GM12878 (cell line): ENCODE data around the gene DST.

Experiments used
- EGR1 ChIP-seq, 2 experiments: IDR thresholded peaks; 1 replicate in 1 of 2; 2 replicates in 1 of 2; pipeline ENCODE4 v1.6.1; 2011 to 2012; ENCODE audit warnings: low read depth in 2 of 2, low read length in 2 of 2, borderline replicate concordance in 1 of 2, mild to moderate bottlenecking in 1 of 2, moderate library complexity in 1 of 2
- NRF1 ChIP-seq: conservative IDR thresholded peaks from 2 replicates; pipeline ENCODE4 v1.6.1; 2011; ENCODE audit warnings: mild to moderate bottlenecking, low read depth, low read length, improper control_type of control experiment
- POLR2AphosphoS5 ChIP-seq: IDR thresholded peaks from 2 replicates; pipeline ENCODE4 v1.6.1; 2011; ENCODE audit warnings: mild to moderate bottlenecking, low read length, inconsistent platforms
- RFX5 ChIP-seq: IDR thresholded peaks from 2 replicates; pipeline ENCODE4 v1.6.1; 2011; ENCODE audit warnings: low read depth, low read length, improper control_type of control experiment
- TF ChIP-seq, protein P1 (sequence below): IDR thresholded peaks from 2 replicates; pipeline ENCODE4 v1.6.1; 2012; ENCODE audit warnings: mild to moderate bottlenecking, low read depth, low read length
- TF ChIP-seq, protein P2 (sequence below), 3 experiments: IDR thresholded peaks in 2 of 3; conservative IDR thresholded peaks in 1 of 3; 2 replicates each; pipeline ENCODE4 v1.5.1; 2011; ENCODE audit warnings: low read depth in 3 of 3, low read length in 3 of 3, mild to moderate bottlenecking in 3 of 3, control low read depth in 2 of 3, moderate library complexity in 2 of 3, inconsistent platforms in 1 of 3, mixed read lengths in 1 of 3; ENCODE audit not compliant: control insufficient read depth in 2 of 3, insufficient read depth in 1 of 3; ENCODE audit errors: extremely low read depth in 1 of 3
- TF ChIP-seq, protein P3 (sequence below): IDR thresholded peaks from 2 replicates; pipeline ENCODE4 v1.6.1; 2012; ENCODE audit warnings: low read depth, low read length, improper control_type of control experiment
- TF ChIP-seq, protein P4 (sequence below): fragments of 450-650 bp; IDR thresholded peaks from 2 replicates; pipeline ENCODE4 v1.6.1; 2017; ENCODE audit warnings: borderline replicate concordance

DNA sequence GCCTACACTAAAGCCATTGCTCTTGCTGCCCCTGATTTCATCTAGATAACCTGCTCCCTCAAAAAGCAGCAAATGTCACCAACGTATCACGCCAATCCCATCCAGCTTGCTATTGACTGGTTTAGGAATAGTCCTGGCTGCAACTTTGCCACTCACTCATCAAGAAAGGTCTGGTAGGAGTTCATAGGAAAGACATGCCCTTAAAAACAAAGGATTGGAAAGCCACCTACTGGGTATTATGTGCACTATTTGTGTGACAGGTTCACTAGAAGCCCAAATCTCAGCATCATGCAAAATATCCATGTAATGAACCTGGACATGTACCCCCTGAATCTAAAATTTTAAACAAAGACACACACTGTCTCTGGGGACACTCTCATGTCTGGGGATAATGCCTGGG, 224.9 kb downstream of the DST start:
- TF ChIP-seq NRF1 (no peak), POLR2AphosphoS5 (no peak), RFX5 (no peak), EGR1 (IDR thresholded peaks at IDR 0.05; ENCODE audit: borderline replicate concordance in 1 of 2, low read depth in 2 of 2, low read length in 2 of 2) (no peak)
- TF ChIP-seq, protein P1, sequence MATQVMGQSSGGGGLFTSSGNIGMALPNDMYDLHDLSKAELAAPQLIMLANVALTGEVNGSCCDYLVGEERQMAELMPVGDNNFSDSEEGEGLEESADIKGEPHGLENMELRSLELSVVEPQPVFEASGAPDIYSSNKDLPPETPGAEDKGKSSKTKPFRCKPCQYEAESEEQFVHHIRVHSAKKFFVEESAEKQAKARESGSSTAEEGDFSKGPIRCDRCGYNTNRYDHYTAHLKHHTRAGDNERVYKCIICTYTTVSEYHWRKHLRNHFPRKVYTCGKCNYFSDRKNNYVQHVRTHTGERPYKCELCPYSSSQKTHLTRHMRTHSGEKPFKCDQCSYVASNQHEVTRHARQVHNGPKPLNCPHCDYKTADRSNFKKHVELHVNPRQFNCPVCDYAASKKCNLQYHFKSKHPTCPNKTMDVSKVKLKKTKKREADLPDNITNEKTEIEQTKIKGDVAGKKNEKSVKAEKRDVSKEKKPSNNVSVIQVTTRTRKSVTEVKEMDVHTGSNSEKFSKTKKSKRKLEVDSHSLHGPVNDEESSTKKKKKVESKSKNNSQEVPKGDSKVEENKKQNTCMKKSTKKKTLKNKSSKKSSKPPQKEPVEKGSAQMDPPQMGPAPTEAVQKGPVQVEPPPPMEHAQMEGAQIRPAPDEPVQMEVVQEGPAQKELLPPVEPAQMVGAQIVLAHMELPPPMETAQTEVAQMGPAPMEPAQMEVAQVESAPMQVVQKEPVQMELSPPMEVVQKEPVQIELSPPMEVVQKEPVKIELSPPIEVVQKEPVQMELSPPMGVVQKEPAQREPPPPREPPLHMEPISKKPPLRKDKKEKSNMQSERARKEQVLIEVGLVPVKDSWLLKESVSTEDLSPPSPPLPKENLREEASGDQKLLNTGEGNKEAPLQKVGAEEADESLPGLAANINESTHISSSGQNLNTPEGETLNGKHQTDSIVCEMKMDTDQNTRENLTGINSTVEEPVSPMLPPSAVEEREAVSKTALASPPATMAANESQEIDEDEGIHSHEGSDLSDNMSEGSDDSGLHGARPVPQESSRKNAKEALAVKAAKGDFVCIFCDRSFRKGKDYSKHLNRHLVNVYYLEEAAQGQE: no peak
- TF ChIP-seq, protein P2, sequence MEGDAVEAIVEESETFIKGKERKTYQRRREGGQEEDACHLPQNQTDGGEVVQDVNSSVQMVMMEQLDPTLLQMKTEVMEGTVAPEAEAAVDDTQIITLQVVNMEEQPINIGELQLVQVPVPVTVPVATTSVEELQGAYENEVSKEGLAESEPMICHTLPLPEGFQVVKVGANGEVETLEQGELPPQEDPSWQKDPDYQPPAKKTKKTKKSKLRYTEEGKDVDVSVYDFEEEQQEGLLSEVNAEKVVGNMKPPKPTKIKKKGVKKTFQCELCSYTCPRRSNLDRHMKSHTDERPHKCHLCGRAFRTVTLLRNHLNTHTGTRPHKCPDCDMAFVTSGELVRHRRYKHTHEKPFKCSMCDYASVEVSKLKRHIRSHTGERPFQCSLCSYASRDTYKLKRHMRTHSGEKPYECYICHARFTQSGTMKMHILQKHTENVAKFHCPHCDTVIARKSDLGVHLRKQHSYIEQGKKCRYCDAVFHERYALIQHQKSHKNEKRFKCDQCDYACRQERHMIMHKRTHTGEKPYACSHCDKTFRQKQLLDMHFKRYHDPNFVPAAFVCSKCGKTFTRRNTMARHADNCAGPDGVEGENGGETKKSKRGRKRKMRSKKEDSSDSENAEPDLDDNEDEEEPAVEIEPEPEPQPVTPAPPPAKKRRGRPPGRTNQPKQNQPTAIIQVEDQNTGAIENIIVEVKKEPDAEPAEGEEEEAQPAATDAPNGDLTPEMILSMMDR (IDR thresholded peaks at IDR 0.05 in 2 of 3, conservative IDR thresholded peaks at IDR 0.05 in 1 of 3; ENCODE audit: control insufficient read depth in 2 of 3, extremely low read depth in 1 of 3, insufficient read depth in 1 of 3, low read depth in 3 of 3, low read length in 3 of 3): 0 out of 6 replicates have a peak, but pooled peaks of 2 of the 3 experiments have one; percentile 1 to 6
- TF ChIP-seq, protein P3, sequence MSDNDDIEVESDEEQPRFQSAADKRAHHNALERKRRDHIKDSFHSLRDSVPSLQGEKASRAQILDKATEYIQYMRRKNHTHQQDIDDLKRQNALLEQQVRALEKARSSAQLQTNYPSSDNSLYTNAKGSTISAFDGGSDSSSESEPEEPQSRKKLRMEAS: no peak
- TF ChIP-seq, protein P4, sequence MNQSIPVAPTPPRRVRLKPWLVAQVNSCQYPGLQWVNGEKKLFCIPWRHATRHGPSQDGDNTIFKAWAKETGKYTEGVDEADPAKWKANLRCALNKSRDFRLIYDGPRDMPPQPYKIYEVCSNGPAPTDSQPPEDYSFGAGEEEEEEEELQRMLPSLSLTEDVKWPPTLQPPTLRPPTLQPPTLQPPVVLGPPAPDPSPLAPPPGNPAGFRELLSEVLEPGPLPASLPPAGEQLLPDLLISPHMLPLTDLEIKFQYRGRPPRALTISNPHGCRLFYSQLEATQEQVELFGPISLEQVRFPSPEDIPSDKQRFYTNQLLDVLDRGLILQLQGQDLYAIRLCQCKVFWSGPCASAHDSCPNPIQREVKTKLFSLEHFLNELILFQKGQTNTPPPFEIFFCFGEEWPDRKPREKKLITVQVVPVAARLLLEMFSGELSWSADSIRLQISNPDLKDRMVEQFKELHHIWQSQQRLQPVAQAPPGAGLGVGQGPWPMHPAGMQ: no peak
